Measurements from ENCODE around the gene OBP2A.

OBP2A gene

GRCh38 chr9:135562235-135562745, 16.4 kb downstream of the OBP2A start:
- Histone ChIP-seq H4K20me1 (ENCODE audit: insufficient read depth) (no peaks in the 10 kb centered on the region), H3K27me3 (ENCODE audit: insufficient read depth, low read depth) (peaks cover 23% of the 10 kb centered on the region; the same call in 1 of the 2 replicates), H3K4me2 (no peak overlapping the region), H3K36me3 (ENCODE audit: insufficient read depth) (no peaks in the 10 kb centered on the region), H3K4me1 (ENCODE audit: low read depth, poor library complexity, severe bottlenecking) (no peaks in the 10 kb centered on the region), H3K9ac (no peak overlapping the region), H3K27ac (no peak overlapping the region), H3K4me3 (IDR thresholded peaks at IDR 0.05; ENCODE audit: insufficient read depth, low read depth, low read length) (no peak overlapping the region), H2AFZ (ENCODE audit: low read depth) (no peak overlapping the region), H3K79me2 (ENCODE audit: insufficient read depth, low read depth) (no peaks in the 10 kb centered on the region)
- no peak for TF ChIP-seq CTCF (conservative IDR thresholded peaks at IDR 0.05; ENCODE audit: low read depth, low read length)

- H3K27me3 ChIP-seq (ENCODE audit: insufficient read depth, low read depth), result peaks cover 20% of the 10 kb centered on the region; the same call in 1 of the 2 replicates
- TF ChIP-seq CTCF (conservative IDR thresholded peaks at IDR 0.05; ENCODE audit: low read depth, low read length), result no peak
- H3K36me3 ChIP-seq (ENCODE audit: insufficient read depth), result no peaks in the 10 kb centered on the region
- H4K20me1 ChIP-seq (ENCODE audit: insufficient read depth), result no peaks in the 10 kb centered on the region
- H3K27ac ChIP-seq, result no peak overlapping the region
- H3K4me1 ChIP-seq (ENCODE audit: low read depth, poor library complexity, severe bottlenecking), result no peaks in the 10 kb centered on the region
- no peaks in the 10 kb centered on the region for H3K79me2 ChIP-seq (ENCODE audit: insufficient read depth, low read depth)
- H2AFZ ChIP-seq (ENCODE audit: low read depth), result no peak overlapping the region
- no peak overlapping the region for H3K4me2 ChIP-seq
- no peak overlapping the region for H3K9ac ChIP-seq
- H3K4me3 ChIP-seq (IDR thresholded peaks at IDR 0.05; ENCODE audit: insufficient read depth, low read depth, low read length), result no peak overlapping the region
Observed at GRCh38 chr9:135563039-135563476, 17.1 kb downstream of the OBP2A start.

GRCh38 chr9:135563858-135564257, 17.9 kb downstream of the OBP2A start:
- H3K27ac ChIP-seq, result no peak overlapping the region
- no peak for TF ChIP-seq CTCF (conservative IDR thresholded peaks at IDR 0.05; ENCODE audit: low read depth, low read length)

GRCh38 chr9:135565141-135565628, 19.3 kb downstream of the OBP2A start:
- Histone ChIP-seq H4K20me1 (ENCODE audit: insufficient read depth) (no peaks in the 10 kb centered on the region), H3K4me2 (no peak overlapping the region), H3K4me3 (IDR thresholded peaks at IDR 0.05; ENCODE audit: insufficient read depth, low read depth, low read length) (no peak overlapping the region), H2AFZ (ENCODE audit: low read depth) (no peak overlapping the region), H3K27me3 (ENCODE audit: insufficient read depth, low read depth) (peaks cover 27% of the 10 kb centered on the region; the same call in 1 of the 2 replicates), H3K79me2 (ENCODE audit: insufficient read depth, low read depth) (no peaks in the 10 kb centered on the region), H3K36me3 (ENCODE audit: insufficient read depth) (no peaks in the 10 kb centered on the region), H3K4me1 (ENCODE audit: low read depth, poor library complexity, severe bottlenecking) (no peaks in the 10 kb centered on the region), H3K9ac (no peak overlapping the region), H3K27ac (no peak overlapping the region)
- TF ChIP-seq CTCF (conservative IDR thresholded peaks at IDR 0.05; ENCODE audit: low read depth, low read length), result no peak

More at GRCh38 chr9:135563858-135564257, 17.9 kb downstream of the OBP2A start:
- Histone ChIP-seq H3K36me3 (ENCODE audit: insufficient read depth) (no peaks in the 10 kb centered on the region), H2AFZ (ENCODE audit: low read depth) (no peak overlapping the region), H3K4me3 (IDR thresholded peaks at IDR 0.05; ENCODE audit: insufficient read depth, low read depth, low read length) (no peak overlapping the region), H3K9ac (no peak overlapping the region), H3K4me2 (no peak overlapping the region), H3K79me2 (ENCODE audit: insufficient read depth, low read depth) (no peaks in the 10 kb centered on the region), H4K20me1 (ENCODE audit: insufficient read depth) (no peaks in the 10 kb centered on the region), H3K27me3 (ENCODE audit: insufficient read depth, low read depth) (peaks cover 27% of the 10 kb centered on the region; the same call in 1 of the 2 replicates), H3K4me1 (ENCODE audit: low read depth, poor library complexity, severe bottlenecking) (no peaks in the 10 kb centered on the region)
